BJ (cell line): ENCODE data around the gene ZNF697. TPM values are rescaled to one million over a fixed set of nuclear protein-coding genes. Genes with fewer than 3 reads are reported as not detected.
"Not testable (repeated sequence)": the region's sequence is repeated elsewhere in the genome, so short reads cannot be mapped to it uniquely, and the experiment has no call there.

Experiments used
- CTCF ChIA-PET: fragments of 350-600 bp; formaldehyde crosslinking; extraction: SDS; loops from one replicate; lab custom pipeline; 2021; ENCODE audit warnings: antibody characterized with exemption, inconsistent platforms; lab: Yijun Ruan, JAX
- POLR2A ChIA-PET: fragments of 300-600 bp; sonication (Branson Sonifier 250); formaldehyde crosslinking; extraction: SDS; loops from one replicate; lab custom pipeline; 2021; ENCODE audit warnings: antibody characterized with exemption; lab: Charles Lee
- DNase-seq: peaks from one replicate; pipeline ENCODE4 v3.0.0-alpha.2; 2011; ENCODE audit warnings: low read depth
- H3K27me3 ChIP-seq: 2 replicates; pipeline ENCODE4 v1.6.0; 2011; ENCODE audit warnings: low read length; ENCODE audit not compliant: control insufficient read depth, insufficient read depth
- H3K36me3 ChIP-seq: 2 replicates; pipeline ENCODE4 v1.5.1; 2011; ENCODE audit warnings: low read length; ENCODE audit not compliant: control insufficient read depth, insufficient read depth
- H3K4me3 ChIP-seq: 2 replicates; pipeline ENCODE4 v1.5.1; 2011; ENCODE audit warnings: low read depth, mild to moderate bottlenecking, control low read depth, low read length
- polyA plus RNA-seq: library from polyadenylated mRNA; depleted of rRNA; stranded (reverse); fragments of >200 nt; gene quantifications from 2 replicates; pipeline ENCODE4 v1.2.3, GENCODE V29; 2011
- TF ChIP-seq, protein P1 (sequence below): IDR thresholded peaks from 2 replicates; pipeline ENCODE4 v1.5.1; 2011; ENCODE audit warnings: low read depth, mild to moderate bottlenecking, control low read depth, inconsistent platforms, low read length, moderate library complexity; ENCODE audit not compliant: insufficient read depth

The ZNF697 gene
- polyA plus RNA-seq, 1 experiment, result 3.2 TPM

DNA sequence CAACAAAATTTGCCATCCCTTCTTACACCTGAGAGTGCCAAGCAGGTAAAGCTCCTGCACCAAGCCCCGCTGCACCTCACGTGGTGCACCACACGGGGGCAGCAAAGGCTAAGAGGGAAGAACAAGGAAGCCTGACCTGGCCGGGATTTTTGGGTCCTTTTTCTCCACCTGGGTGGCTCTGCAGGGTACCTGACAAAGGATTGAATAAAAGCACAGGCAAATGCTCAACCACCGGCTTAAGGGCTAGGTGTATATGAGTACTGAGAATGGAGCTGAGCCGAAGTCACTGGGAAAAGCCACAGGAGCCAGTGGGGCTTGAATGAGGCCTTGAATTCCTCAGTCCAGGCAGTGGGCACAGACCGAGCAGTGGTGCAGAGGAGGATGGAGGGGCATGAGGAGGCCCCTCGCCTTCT is 36.4 kb downstream of the ZNF697 start:
- ChIA-PET CTCF (interaction anchor here (0.6 to 6.5 kb wide), 28 partner anchors 9 to 337 kb away, joined by 3 to 120 read pairs (median 4); partner anchors contain the start of gene ZNF697), POLR2A (no interaction called here)
- Histone ChIP-seq H3K4me3 (no peak overlapping the region), H3K27me3 (no peaks in the 10 kb centered on the region), H3K36me3 (no peaks in the 10 kb centered on the region)
- TF ChIP-seq, protein P1, sequence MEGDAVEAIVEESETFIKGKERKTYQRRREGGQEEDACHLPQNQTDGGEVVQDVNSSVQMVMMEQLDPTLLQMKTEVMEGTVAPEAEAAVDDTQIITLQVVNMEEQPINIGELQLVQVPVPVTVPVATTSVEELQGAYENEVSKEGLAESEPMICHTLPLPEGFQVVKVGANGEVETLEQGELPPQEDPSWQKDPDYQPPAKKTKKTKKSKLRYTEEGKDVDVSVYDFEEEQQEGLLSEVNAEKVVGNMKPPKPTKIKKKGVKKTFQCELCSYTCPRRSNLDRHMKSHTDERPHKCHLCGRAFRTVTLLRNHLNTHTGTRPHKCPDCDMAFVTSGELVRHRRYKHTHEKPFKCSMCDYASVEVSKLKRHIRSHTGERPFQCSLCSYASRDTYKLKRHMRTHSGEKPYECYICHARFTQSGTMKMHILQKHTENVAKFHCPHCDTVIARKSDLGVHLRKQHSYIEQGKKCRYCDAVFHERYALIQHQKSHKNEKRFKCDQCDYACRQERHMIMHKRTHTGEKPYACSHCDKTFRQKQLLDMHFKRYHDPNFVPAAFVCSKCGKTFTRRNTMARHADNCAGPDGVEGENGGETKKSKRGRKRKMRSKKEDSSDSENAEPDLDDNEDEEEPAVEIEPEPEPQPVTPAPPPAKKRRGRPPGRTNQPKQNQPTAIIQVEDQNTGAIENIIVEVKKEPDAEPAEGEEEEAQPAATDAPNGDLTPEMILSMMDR, result peak; percentile 94
- no peak for DNase-seq

DNA sequence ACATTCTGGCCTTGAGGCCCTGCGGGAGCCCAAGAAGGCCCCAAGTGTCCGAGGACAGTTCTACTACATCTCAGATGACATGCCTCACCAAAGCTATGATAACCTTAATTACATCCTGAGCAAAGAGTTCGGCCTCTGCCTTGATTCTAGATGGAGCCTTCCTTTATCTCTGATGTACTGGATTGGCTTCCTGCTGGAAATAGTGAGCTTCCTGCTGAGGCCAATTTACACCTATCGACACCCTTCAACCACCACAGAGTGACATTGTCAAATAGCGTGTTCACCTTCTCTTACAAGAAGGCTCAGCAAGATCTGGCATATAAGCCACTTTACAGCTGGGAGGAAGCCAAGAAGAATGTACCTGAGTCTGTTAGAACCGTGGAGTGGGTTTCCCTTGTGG is 39.2 kb downstream of the ZNF697 start:
- CTCF ChIA-PET, result interaction anchor here (0.6 to 4.5 kb wide), 5 partner anchors 9 to 232 kb away, joined by 3 to 73 read pairs (median 4); no protein-coding TSS in a partner anchor
- DNase-seq, POLR2A ChIA-PET: not testable (repeated sequence)

DNA sequence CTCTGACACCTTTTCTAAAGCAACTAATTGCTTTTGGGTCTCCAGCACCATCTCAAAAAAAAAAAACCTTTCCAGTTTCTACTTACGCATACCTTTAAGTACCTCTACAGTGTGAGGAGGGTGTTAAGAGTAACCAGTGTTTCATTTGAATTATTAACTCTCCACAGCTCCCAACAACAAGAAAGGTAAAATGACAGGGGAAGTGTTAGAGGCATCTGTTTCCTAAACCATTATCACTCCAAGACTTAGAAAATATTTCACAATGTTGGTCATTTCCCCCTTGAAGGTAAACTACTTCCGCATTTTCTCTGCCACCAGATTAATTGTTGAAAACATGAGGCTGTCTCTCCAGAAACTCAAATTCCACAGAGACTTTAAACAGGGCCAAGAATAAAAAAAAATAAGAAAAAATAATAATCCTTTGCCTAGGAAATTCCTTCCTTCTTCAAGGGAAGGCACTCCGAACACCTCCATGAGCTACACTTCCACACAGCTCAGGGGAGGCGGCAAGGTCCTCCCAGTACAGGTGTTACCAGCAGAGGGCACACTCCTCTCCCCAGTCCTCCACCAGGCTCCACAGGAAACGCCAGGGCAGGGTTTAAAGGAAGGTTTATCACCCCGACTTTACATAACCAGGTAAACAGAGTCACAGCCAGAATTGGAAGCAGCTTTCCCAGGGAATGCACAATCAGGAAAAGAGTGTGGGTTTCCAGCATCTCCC is 40.8 kb downstream of the ZNF697 start:
- DNase-seq, H3K27me3 ChIP-seq, H3K36me3 ChIP-seq, H3K4me3 ChIP-seq, POLR2A ChIA-PET: not testable (repeated sequence)
- CTCF ChIA-PET, result interaction anchor here (1.9 kb wide), 1 partner anchor 67 kb away, joined by 9 read pairs; no protein-coding TSS in a partner anchor

More for the DNA sequence above, 39.2 kb downstream of the ZNF697 start:
- H3K36me3 ChIP-seq, H3K27me3 ChIP-seq, H3K4me3 ChIP-seq: not testable (repeated sequence)

DNA sequence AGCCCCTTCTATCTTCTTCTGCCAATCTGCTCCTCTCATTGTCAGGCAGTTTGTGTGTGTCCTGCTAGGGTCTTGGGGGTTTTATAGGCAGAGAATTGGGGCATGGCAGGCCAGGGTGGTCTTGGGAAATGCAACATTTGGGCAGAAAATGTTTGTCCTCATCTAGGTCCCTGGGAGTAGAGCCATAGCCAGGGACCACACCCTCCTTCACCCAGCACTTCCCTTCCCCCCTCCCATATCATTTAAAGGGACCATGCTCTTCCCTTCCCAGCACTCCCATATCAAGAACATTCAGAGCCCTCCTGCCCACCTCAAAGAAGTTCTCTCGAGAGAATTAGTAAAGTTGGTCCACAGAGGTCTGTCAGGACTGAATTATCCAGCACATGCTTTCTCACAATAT is 41.7 kb downstream of the ZNF697 start:
- Histone ChIP-seq H3K4me3 (no peak overlapping the region), H3K36me3 (no peaks in the 10 kb centered on the region), H3K27me3 (no peaks in the 10 kb centered on the region)
- POLR2A ChIA-PET, result no interaction called here
- no peak for DNase-seq
- CTCF ChIA-PET, result interaction anchor here (0.9 to 1.9 kb wide), 2 partner anchors 22 to 68 kb away, joined by 3 to 9 read pairs; no protein-coding TSS in a partner anchor
- TF ChIP-seq, protein P1, result no peak

DNA sequence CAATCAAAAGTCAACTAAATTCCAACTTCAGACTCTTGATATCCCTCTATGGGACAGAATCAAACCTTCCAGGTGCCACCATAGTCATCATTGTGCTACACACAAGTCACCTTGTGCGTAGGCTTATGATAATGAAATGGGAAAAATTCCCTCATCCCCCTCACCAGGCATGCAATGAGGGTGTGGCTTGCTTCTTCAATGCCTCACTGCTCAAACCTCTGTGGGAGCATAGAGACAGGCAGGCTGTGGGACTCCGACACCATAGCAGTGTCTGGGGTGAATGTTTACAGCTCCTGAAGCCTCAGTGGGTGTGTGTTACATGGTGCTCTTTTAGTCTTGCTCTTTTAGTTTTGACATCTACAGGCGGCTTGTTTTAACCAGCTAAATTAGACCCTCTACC is 42.4 kb downstream of the ZNF697 start:
- no peak for DNase-seq
- Histone ChIP-seq H3K27me3 (no peaks in the 10 kb centered on the region), H3K4me3 (no peak overlapping the region), H3K36me3 (no peaks in the 10 kb centered on the region)
- POLR2A ChIA-PET, result no interaction called here
- TF ChIP-seq, protein P1, result no peak
- CTCF ChIA-PET, result interaction anchor here (0.9 to 1.9 kb wide), 3 partner anchors 21 to 69 kb away, joined by 3 to 9 read pairs (median 3); no protein-coding TSS in a partner anchor

DNA sequence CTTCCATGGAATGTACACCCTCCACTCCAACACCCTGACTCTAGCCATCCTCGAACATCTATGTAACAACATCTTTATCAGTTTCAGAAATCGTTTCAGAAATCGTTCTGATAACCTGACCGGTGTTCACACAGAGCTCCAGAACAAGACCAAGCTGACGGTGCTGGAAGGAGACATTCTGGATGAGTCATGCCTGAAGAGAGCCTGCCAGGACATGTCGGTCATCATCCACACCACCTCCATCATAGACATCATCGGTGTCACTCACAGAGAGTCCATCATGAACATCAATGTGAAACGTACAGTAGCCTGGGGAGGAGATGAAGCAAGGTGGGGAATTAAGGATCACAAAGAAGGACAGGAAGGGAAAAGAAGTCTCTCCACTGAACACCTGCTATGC is 43.0 kb downstream of the ZNF697 start:
- H3K27me3 ChIP-seq, H3K4me3 ChIP-seq, H3K36me3 ChIP-seq, DNase-seq, POLR2A ChIA-PET: not testable (repeated sequence)
- CTCF ChIA-PET, result interaction anchor here (0.9 to 1.0 kb wide), 2 partner anchors 9 to 70 kb away, joined by 3 read pairs; no protein-coding TSS in a partner anchor
